Endothelial cell of umbilical vein (primary cell): ENCODE data around the gene PTBP2.

ENCODE experiments used
- JUN ChIP-seq: IDR thresholded peaks from 2 replicates; pipeline ENCODE4 v1.6.1; 2011; ENCODE audit warnings: borderline replicate concordance, low read depth; ENCODE audit not compliant: insufficient read length, insufficient read depth
- MYC ChIP-seq: IDR thresholded peaks from one replicate; pipeline ENCODE4 v1.6.1; 2011; ENCODE audit warnings: mild to moderate bottlenecking, low read depth, low read length
- POLR2A ChIP-seq: IDR thresholded peaks from 2 replicates; pipeline ENCODE4 v1.6.1; 2012; ENCODE audit warnings: low read depth, mild to moderate bottlenecking, control low read depth, low read length
- POLR2AphosphoS5 ChIP-seq: IDR thresholded peaks from 2 replicates; pipeline ENCODE4 v1.6.1; 2012; ENCODE audit warnings: low read depth, mild to moderate bottlenecking, control low read depth, low read length, moderate library complexity; ENCODE audit not compliant: insufficient read depth
- TF ChIP-seq, protein P1 (sequence below), 2 donors: IDR thresholded peaks; 1 replicate in 1 of 2; 2 replicates in 1 of 2; pipeline ENCODE4 v1.5.1; 2011; ENCODE audit warnings: low read length in 2 of 2, mild to moderate bottlenecking in 2 of 2, moderate library complexity in 2 of 2, control low read depth in 1 of 2, inconsistent platforms in 1 of 2, low read depth in 1 of 2; ENCODE audit not compliant: insufficient read depth in 1 of 2; ENCODE audit errors: extremely low read depth in 1 of 2

DNA sequence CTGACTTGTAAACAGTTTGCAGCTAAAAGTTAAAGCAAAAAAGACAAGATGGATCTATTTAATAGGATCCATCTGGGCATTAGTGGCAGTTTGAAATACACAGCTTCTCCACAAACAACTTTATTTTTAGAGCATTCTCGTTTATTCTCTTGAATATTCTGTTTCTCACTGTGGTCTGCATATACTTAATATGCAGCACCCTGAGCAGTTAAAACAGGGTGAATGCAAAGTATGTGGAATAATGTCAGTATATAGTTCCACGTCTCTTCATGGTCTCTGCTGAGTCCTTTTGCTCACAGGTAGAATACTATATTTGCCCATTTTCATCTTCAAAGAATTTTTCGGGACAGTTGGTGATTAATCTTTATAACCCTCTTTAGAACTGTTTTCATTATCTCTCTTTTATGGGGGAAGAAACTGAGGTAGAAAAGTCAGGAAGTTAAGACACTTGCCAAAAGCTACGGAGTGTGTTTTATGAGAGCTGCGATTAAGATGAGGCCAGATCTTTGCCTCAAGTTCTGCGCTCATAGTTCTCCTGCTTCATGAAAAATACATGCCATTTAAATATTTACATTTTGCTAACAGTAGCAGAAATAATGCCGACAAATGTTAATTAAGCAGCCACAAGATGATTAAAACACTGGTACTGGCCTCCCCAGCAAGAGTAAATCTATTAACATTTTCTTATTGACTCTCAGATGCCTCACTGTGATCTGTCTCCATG, 115.6 kb downstream of the PTBP2 start:
- TF ChIP-seq POLR2AphosphoS5, result no peak
- TF ChIP-seq POLR2A, result no peak
- TF ChIP-seq, protein P1, sequence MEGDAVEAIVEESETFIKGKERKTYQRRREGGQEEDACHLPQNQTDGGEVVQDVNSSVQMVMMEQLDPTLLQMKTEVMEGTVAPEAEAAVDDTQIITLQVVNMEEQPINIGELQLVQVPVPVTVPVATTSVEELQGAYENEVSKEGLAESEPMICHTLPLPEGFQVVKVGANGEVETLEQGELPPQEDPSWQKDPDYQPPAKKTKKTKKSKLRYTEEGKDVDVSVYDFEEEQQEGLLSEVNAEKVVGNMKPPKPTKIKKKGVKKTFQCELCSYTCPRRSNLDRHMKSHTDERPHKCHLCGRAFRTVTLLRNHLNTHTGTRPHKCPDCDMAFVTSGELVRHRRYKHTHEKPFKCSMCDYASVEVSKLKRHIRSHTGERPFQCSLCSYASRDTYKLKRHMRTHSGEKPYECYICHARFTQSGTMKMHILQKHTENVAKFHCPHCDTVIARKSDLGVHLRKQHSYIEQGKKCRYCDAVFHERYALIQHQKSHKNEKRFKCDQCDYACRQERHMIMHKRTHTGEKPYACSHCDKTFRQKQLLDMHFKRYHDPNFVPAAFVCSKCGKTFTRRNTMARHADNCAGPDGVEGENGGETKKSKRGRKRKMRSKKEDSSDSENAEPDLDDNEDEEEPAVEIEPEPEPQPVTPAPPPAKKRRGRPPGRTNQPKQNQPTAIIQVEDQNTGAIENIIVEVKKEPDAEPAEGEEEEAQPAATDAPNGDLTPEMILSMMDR (IDR thresholded peaks at IDR 0.05; ENCODE audit: extremely low read depth in 1 of 2, insufficient read depth in 1 of 2, low read depth in 1 of 2, low read length in 2 of 2), result no peak
- TF ChIP-seq MYC, result no peak
- TF ChIP-seq JUN, result no peak
